ENCODE results near the gene GPC4. TPM values are rescaled to one million over a fixed set of nuclear protein-coding genes. Genes with fewer than 3 reads are reported as not detected.

Gene GPC4
- total RNA-seq, 1 experiment from 2014 or later = 4.7 TPM

GRCh38 chrX:133302775-133303445 is 112.4 kb downstream of the GPC4 start:
- DNase-seq = no peak

GRCh38 chrX:133300591-133300990 is 114.7 kb downstream of the GPC4 start:
- no TSS peak for BruUV-seq (replicated peaks)
- TF ChIP-seq EZH2 (IDR thresholded peaks at IDR 0.05; ENCODE audit: low read depth) (no peak), CTCF (conservative IDR thresholded peaks at IDR 0.05) (no peak)
- Histone ChIP-seq H3F3A (ENCODE audit: insufficient read depth, low read depth) (0 out of 2 replicates have a peak, but pooled peaks cover 6% of the 10 kb centered on the region), H3K4me3 (no peak overlapping the region), H3K4me2 (no peak overlapping the region), H3K27ac (no peak overlapping the region), H3K9me2 (ENCODE audit: insufficient read depth) (no peaks in the 10 kb centered on the region), H3K79me2 (ENCODE audit: low read depth) (no peaks in the 10 kb centered on the region), H3K27me3 (ENCODE audit: insufficient read depth, low read depth) (no peaks in the 10 kb centered on the region), H3K4me1 (replicated peaks; ENCODE audit: insufficient read depth) (no peaks in the 10 kb centered on the region), H4K20me1 (ENCODE audit: insufficient read depth) (no peaks in the 10 kb centered on the region), H2AFZ (no peak overlapping the region), H3K36me3 (ENCODE audit: low read depth) (no peaks in the 10 kb centered on the region), H3K9me3 (ENCODE audit: insufficient read depth, low read depth) (0 out of 2 replicates have a peak, but pooled peaks cover 5% of the 10 kb centered on the region)
- intact Hi-C loops (cut with micrococcal nuclease; ENCODE audit: unreplicated experiment) = no loop called here
- CTCF ChIA-PET = no interaction called here
- no peak for DNase-seq
- POLR2A ChIA-PET (ENCODE audit: unreplicated experiment) = no interaction called here

More at GRCh38 chrX:133302775-133303445, 112.4 kb downstream of the GPC4 start:
- Histone ChIP-seq H3K4me2 (no peak overlapping the region), H3K27me3 (ENCODE audit: insufficient read depth, low read depth) (no peaks in the 10 kb centered on the region), H3F3A (ENCODE audit: insufficient read depth, low read depth) (no peaks in the 10 kb centered on the region), H3K9me2 (ENCODE audit: insufficient read depth) (no peaks in the 10 kb centered on the region), H3K79me2 (ENCODE audit: low read depth) (no peaks in the 10 kb centered on the region), H3K4me1 (replicated peaks; ENCODE audit: insufficient read depth) (no peaks in the 10 kb centered on the region), H2AFZ (no peak overlapping the region), H3K4me3 (no peak overlapping the region), H3K27ac (no peak overlapping the region), H3K9me3 (ENCODE audit: insufficient read depth, low read depth) (0 out of 2 replicates have a peak, but pooled peaks cover 1% of the 10 kb centered on the region), H4K20me1 (ENCODE audit: insufficient read depth) (no peaks in the 10 kb centered on the region), H3K36me3 (ENCODE audit: low read depth) (no peaks in the 10 kb centered on the region)
- TF ChIP-seq EZH2 (IDR thresholded peaks at IDR 0.05; ENCODE audit: low read depth) (no peak), CTCF (conservative IDR thresholded peaks at IDR 0.05) (no peak)
- ChIA-PET CTCF (no interaction called here), POLR2A (ENCODE audit: unreplicated experiment) (no interaction called here)
- intact Hi-C loops (cut with micrococcal nuclease; ENCODE audit: unreplicated experiment) = no loop called here
- no TSS peak for BruUV-seq (replicated peaks)

GRCh38 chrX:133297284-133297683 is 118.0 kb downstream of the GPC4 start:
- H3K9me3 ChIP-seq (ENCODE audit: insufficient read depth, low read depth) = 0 out of 2 replicates have a peak, but pooled peaks cover 5% of the 10 kb centered on the region
- intact Hi-C loops (cut with micrococcal nuclease; ENCODE audit: unreplicated experiment) = no loop called here
- H3K4me3 ChIP-seq = no peak overlapping the region
- 0 out of 2 replicates have a peak, but pooled peaks cover 6% of the 10 kb centered on the region for H3F3A ChIP-seq (ENCODE audit: insufficient read depth, low read depth)
- no peaks in the 10 kb centered on the region for H3K36me3 ChIP-seq (ENCODE audit: low read depth)
- H3K27ac ChIP-seq = no peak overlapping the region
- no peak for TF ChIP-seq CTCF (conservative IDR thresholded peaks at IDR 0.05)
- TF ChIP-seq EZH2 (IDR thresholded peaks at IDR 0.05; ENCODE audit: low read depth) = no peak
- H3K4me2 ChIP-seq = no peak overlapping the region
- ChIA-PET CTCF (no interaction called here), POLR2A (ENCODE audit: unreplicated experiment) (interaction anchor here (0.7 kb wide), 1 partner anchor 58 kb away, joined by 3 read pairs; no protein-coding TSS in a partner anchor)
- H3K79me2 ChIP-seq (ENCODE audit: low read depth) = no peaks in the 10 kb centered on the region
- H4K20me1 ChIP-seq (ENCODE audit: insufficient read depth) = no peaks in the 10 kb centered on the region
- H3K27me3 ChIP-seq (ENCODE audit: insufficient read depth, low read depth) = no peaks in the 10 kb centered on the region
- no peaks in the 10 kb centered on the region for H3K4me1 ChIP-seq (replicated peaks; ENCODE audit: insufficient read depth)
- DNase-seq = peak in 1 of 2 experiments; percentile 81
- H3K9me2 ChIP-seq (ENCODE audit: insufficient read depth) = no peaks in the 10 kb centered on the region
- no TSS peak for BruUV-seq (replicated peaks)
- H2AFZ ChIP-seq = no peak overlapping the region

All from PC-9 (cell line).